SK-N-SH (cell line): ENCODE results near the gene TCAF1. TPM values are rescaled to one million over a fixed set of nuclear protein-coding genes. Genes with fewer than 3 reads are reported as not detected.

Experiments used
- CTCF ChIA-PET: fragments of 300-600, 350-600 bp; formaldehyde crosslinking; extraction: SDS; loops from one replicate; lab custom pipeline; 2021; lab: Yijun Ruan, JAX
- POLR2A ChIA-PET: fragments of 350-600 bp; sonication (Branson Sonifier 250); formaldehyde crosslinking; extraction: SDS; loops from one replicate; lab custom pipeline; 2020; ENCODE audit warnings: antibody characterized with exemption, inconsistent platforms; lab: Yijun Ruan, JAX
- DNase-seq: peaks from one replicate; pipeline ENCODE4 v3.0.0; 2012
- H2AFZ ChIP-seq: fragments of 200-600 bp; sonication (generic); 2 replicates; pipeline ENCODE4 v1.8.1; 2016; ENCODE audit warnings: antibody characterized with exemption, mild to moderate bottlenecking, low read depth
- H3F3A ChIP-seq: fragments of 200-600 bp; sonication (generic); replicated peaks from 2 replicates; pipeline ENCODE3; 2016; ENCODE audit warnings: antibody characterized with exemption, mild to moderate bottlenecking; ENCODE audit not compliant: insufficient read depth
- H3K27ac ChIP-seq, 2 experiments: fragments of 200-500 bp in 1 of 2; fragments of 200-600 bp in 1 of 2; sonication (Bioruptor generic) in 1 of 2; sonication (generic), shearing (Covaris generic) in 1 of 2; 2 replicates each; pipeline versions ENCODE4 v1.5.1 to v1.6.1; 2014 to 2016; ENCODE audit warnings: low read depth in 2 of 2, inconsistent platforms in 1 of 2, low read length in 1 of 2, mild to moderate bottlenecking in 1 of 2, mixed read lengths in 1 of 2
- H3K27me3 ChIP-seq: fragments of 200-600 bp; sonication (generic), shearing (Covaris generic); 2 replicates; pipeline ENCODE4 v1.6.1; 2016; ENCODE audit warnings: mixed run types; ENCODE audit not compliant: insufficient read depth
- H3K36me3 ChIP-seq, 2 experiments: fragments of 200-500 bp in 1 of 2; fragments of 200-600 bp in 1 of 2; sonication (Bioruptor generic) in 1 of 2; sonication (generic) in 1 of 2; replicated peaks in 1 of 2; 2 replicates each; pipeline versions ENCODE3 to v1.5.1; 2014 to 2016; ENCODE audit warnings: low read length in 1 of 2, mild to moderate bottlenecking in 1 of 2; ENCODE audit not compliant: insufficient read depth in 2 of 2, control insufficient read depth in 1 of 2
- H3K4me1 ChIP-seq, 2 experiments: fragments of 200-500 bp in 1 of 2; fragments of 200-600 bp in 1 of 2; sonication (Bioruptor generic) in 1 of 2; sonication (generic), shearing (Covaris generic) in 1 of 2; 2 replicates each; pipeline versions ENCODE4 v1.5.1 to v1.6.1; 2014 to 2016; ENCODE audit warnings: low read depth in 1 of 2, low read length in 1 of 2, mixed run types in 1 of 2; ENCODE audit not compliant: insufficient read depth in 2 of 2, control insufficient read depth in 1 of 2
- H3K4me2 ChIP-seq: fragments of 200-600 bp; sonication (generic), shearing (Covaris generic); 2 replicates; pipeline ENCODE4 v1.6.1; 2017; ENCODE audit warnings: mixed run types
- H3K4me3 ChIP-seq, 2 experiments: fragments of 200-500 bp in 1 of 2; fragments of 200-600 bp in 1 of 2; sonication (Bioruptor generic) in 1 of 2; sonication (generic), shearing (Covaris generic) in 1 of 2; 2 replicates each; pipeline versions ENCODE4 v1.5.1 to v1.8.1; 2014 to 2016; ENCODE audit warnings: low read depth in 2 of 2, inconsistent platforms in 1 of 2, low read length in 1 of 2, mild to moderate bottlenecking in 1 of 2, mixed read lengths in 1 of 2, moderate library complexity in 1 of 2
- H3K79me2 ChIP-seq: fragments of 200-600 bp; sonication (generic); 2 replicates; pipeline ENCODE4 v1.8.1; 2017; ENCODE audit warnings: mild to moderate bottlenecking; ENCODE audit not compliant: insufficient read depth
- H3K9ac ChIP-seq: fragments of 200-600 bp; sonication (generic); 2 replicates; pipeline ENCODE4 v1.6.1; 2017; ENCODE audit warnings: mixed run types
- H3K9me2 ChIP-seq: fragments of 200-600 bp; sonication (generic); 2 replicates; pipeline ENCODE4 v1.6.1; 2017; ENCODE audit warnings: mixed run types
- H3K9me3 ChIP-seq: fragments of 200-600 bp; sonication (generic); 2 replicates; pipeline ENCODE4 v1.6.1; 2017; ENCODE audit warnings: mixed run types, mild to moderate bottlenecking, moderate library complexity
- H4K20me1 ChIP-seq: fragments of 200-600 bp; sonication (generic); 2 replicates; pipeline ENCODE4 v1.6.1; 2017; ENCODE audit warnings: mild to moderate bottlenecking, mixed run types; ENCODE audit not compliant: insufficient read depth
- CHD2 ChIP-seq: fragments of 150-350 bp; IDR thresholded peaks from 2 replicates; pipeline ENCODE4 v1.6.1; 2018; ENCODE audit warnings: low read length; ENCODE audit not compliant: partially characterized antibody
- EP300 ChIP-seq, 2 experiments: IDR thresholded peaks; 2 replicates each; pipeline versions ENCODE4 v1.4.0 to v1.6.1; 2012; ENCODE audit warnings: borderline replicate concordance in 1 of 2, low read depth in 1 of 2, low read length in 1 of 2
- EZH2phosphoT487 ChIP-seq: fragments of 200-600 bp; sonication (generic); IDR thresholded peaks from 2 replicates; pipeline ENCODE4 v1.6.1; 2017; ENCODE audit warnings: low read depth, mixed run types, mild to moderate bottlenecking, antibody characterized with exemption, moderate library complexity, borderline replicate concordance
- FOSL2 ChIP-seq: IDR thresholded peaks from 2 replicates; pipeline ENCODE4 v1.4.0; 2012; ENCODE audit warnings: low read depth, mild to moderate bottlenecking, moderate library complexity, borderline replicate concordance
- FOXJ3 ChIP-seq: sonication (generic); formaldehyde crosslinking; IDR thresholded peaks from 2 replicates; pipeline ENCODE4 v1.5.1; 2020; ENCODE audit warnings: mild to moderate bottlenecking, missing genetic modification reagents
- FOXM1 ChIP-seq: IDR thresholded peaks from 2 replicates; pipeline ENCODE4 v1.4.0; 2012; ENCODE audit warnings: low read depth, mild to moderate bottlenecking
- GABPA ChIP-seq: IDR thresholded peaks from 2 replicates; pipeline ENCODE4 v1.4.0; 2012; ENCODE audit warnings: low read depth, mild to moderate bottlenecking
- JUND ChIP-seq: IDR thresholded peaks from 2 replicates; pipeline ENCODE4 v1.4.0; 2012
- MXI1 ChIP-seq: IDR thresholded peaks from 2 replicates; pipeline ENCODE4 v1.6.1; 2012; ENCODE audit warnings: mild to moderate bottlenecking, low read depth, low read length, improper control_type of control experiment
- NRF1 ChIP-seq: IDR thresholded peaks from 2 replicates; pipeline ENCODE4 v1.6.1; 2012; ENCODE audit warnings: low read depth, mild to moderate bottlenecking, low read length
- PBX3 ChIP-seq: IDR thresholded peaks from 2 replicates; pipeline ENCODE4; 2012
- POLR2AphosphoS5 ChIP-seq: IDR thresholded peaks from 2 replicates; pipeline ENCODE4 v1.6.1; 2012; ENCODE audit warnings: low read depth, low read length
- RCOR1 ChIP-seq: fragments of 150-350 bp; IDR thresholded peaks from 2 replicates; pipeline ENCODE4 v1.6.1; 2017; ENCODE audit warnings: antibody characterized with exemption, low read length
- RFX5 ChIP-seq: IDR thresholded peaks from 2 replicates; pipeline ENCODE4 v1.6.1; 2012; ENCODE audit warnings: mild to moderate bottlenecking, improper control_type of control experiment, low read length
- RXRA ChIP-seq: IDR thresholded peaks from 2 replicates; pipeline ENCODE4 v1.4.0; 2012; ENCODE audit warnings: low read depth, mild to moderate bottlenecking, borderline replicate concordance
- SMC3 ChIP-seq: IDR thresholded peaks from 2 replicates; pipeline ENCODE4 v1.6.1; 2012; ENCODE audit warnings: low read depth, low read length, improper control_type of control experiment
- TAF1 ChIP-seq: IDR thresholded peaks from 2 replicates; pipeline ENCODE4 v1.6.1; 2012; ENCODE audit warnings: low read depth, mild to moderate bottlenecking, low read length, moderate library complexity, borderline replicate concordance
- TEAD4 ChIP-seq: IDR thresholded peaks from 2 replicates; pipeline ENCODE4 v1.4.0; 2012; ENCODE audit warnings: mild to moderate bottlenecking, borderline replicate concordance; ENCODE audit not compliant: insufficient read depth
- USF2 ChIP-seq: fragments of 150-350 bp; IDR thresholded peaks from 2 replicates; pipeline ENCODE4 v1.6.1; 2017; ENCODE audit warnings: antibody characterized with exemption, low read length, low read depth, borderline replicate concordance
- ZBTB33 ChIP-seq: IDR thresholded peaks from 2 replicates; pipeline ENCODE4 v1.4.0; 2012; ENCODE audit warnings: low read depth, borderline replicate concordance
- WGBS: methylation state at CpG from one replicate; pipeline ENCODE4 v1.1.6; 2017; ENCODE audit warnings: low lambda C conversion rate; 5-methylcytosine and 5-hydroxymethylcytosine counted together
- polyA plus RNA-seq, 3 experiments: library from polyadenylated mRNA; depleted of rRNA; stranded (reverse); fragments of >200 nt; gene quantifications; 2 replicates each; pipeline ENCODE4 v1.2.3, GENCODE V29; 2012
- TF ChIP-seq, protein P1 (sequence below): fragments of 150-350 bp; IDR thresholded peaks from 2 replicates; pipeline ENCODE4 v1.6.1; 2016; ENCODE audit warnings: mild to moderate bottlenecking, low read depth, low read length
- TF ChIP-seq, protein P2 (sequence below): IDR thresholded peaks from 2 replicates; pipeline ENCODE4 v1.4.0; 2012; ENCODE audit warnings: low read depth, borderline replicate concordance
- TF ChIP-seq, protein P3 (sequence below): IDR thresholded peaks from 2 replicates; pipeline ENCODE4 v1.4.0; 2012; ENCODE audit warnings: low read depth

Gene TCAF1
- polyA plus RNA-seq, 1 of the 3 experiments (the other 2 are of a cell fraction): 59.0 TPM

DNA sequence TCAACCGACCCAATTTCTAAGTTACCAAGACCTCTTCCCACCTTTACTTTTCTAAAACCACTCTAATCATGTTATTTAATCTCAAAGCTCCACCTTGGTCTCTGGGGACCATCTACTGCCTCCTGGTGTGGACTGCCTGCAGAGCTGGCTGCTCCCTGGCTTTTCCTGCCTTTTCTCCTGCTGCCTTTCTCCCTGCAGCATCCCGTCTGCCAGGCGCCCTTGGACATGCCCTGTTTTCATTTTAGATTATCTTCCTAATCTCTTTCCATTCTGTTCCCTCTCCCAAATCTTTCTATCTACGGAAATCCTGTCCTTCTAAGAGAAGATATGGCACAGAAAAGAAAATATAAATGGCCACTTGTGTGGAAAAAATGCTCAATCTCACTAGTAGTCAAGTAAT is 23.1 kb downstream of the TCAF1 start:
- H3K36me3 ChIP-seq: peaks cover 33 to 47% of the 10 kb centered on the region in 2 experiments
- H3K27ac ChIP-seq: peak overlapping the region in 1 of 2 experiments; percentile 74; a peak in 2 of 4 replicates
- H3K4me1 ChIP-seq: peaks cover 10 to 39% of the 10 kb centered on the region in 2 experiments; a peak in 3 of 4 replicates
- no peak overlapping the region for H3K4me3 ChIP-seq
- H3K9me2 ChIP-seq: no peaks in the 10 kb centered on the region
- H3K4me2 ChIP-seq: no peak overlapping the region
- ChIA-PET POLR2A (interaction anchor here (1.2 kb wide), 1 partner anchor 23 kb away, joined by 4 read pairs; the partner anchor contains the start of gene TCAF1), CTCF (interaction anchor here (0.8 to 1.0 kb wide), 3 partner anchors 8 to 23 kb away, joined by 3 to 5 read pairs (median 4); partner anchors contain the start of gene TCAF1)
- H4K20me1 ChIP-seq: peaks cover 15% of the 10 kb centered on the region; the same call in 1 of the 2 replicates
- H3K79me2 ChIP-seq: peaks cover 67% of the 10 kb centered on the region
- H3F3A ChIP-seq: peaks cover 4% of the 10 kb centered on the region
- peak; percentile 73 for DNase-seq
- H3K9me3 ChIP-seq: no peaks in the 10 kb centered on the region
- H2AFZ ChIP-seq: no peak overlapping the region
- H3K27me3 ChIP-seq: no peaks in the 10 kb centered on the region
- no peak overlapping the region for H3K9ac ChIP-seq
- WGBS: 67% methylated on average over 4 of the region's 4 CpGs
- no peak for TF ChIP-seq RXRA
- no peak for TF ChIP-seq NRF1
- no peak for TF ChIP-seq JUND
- 0 out of 2 replicates have a peak, but pooled peaks have one; percentile 22 for TF ChIP-seq RCOR1
- no peak for TF ChIP-seq USF2
- TF ChIP-seq EZH2phosphoT487: no peak
- no peak for TF ChIP-seq RFX5
- TF ChIP-seq FOXM1: no peak
- peak; percentile 37 for TF ChIP-seq CHD2
- TF ChIP-seq FOXJ3: no peak
- TF ChIP-seq, protein P1, sequence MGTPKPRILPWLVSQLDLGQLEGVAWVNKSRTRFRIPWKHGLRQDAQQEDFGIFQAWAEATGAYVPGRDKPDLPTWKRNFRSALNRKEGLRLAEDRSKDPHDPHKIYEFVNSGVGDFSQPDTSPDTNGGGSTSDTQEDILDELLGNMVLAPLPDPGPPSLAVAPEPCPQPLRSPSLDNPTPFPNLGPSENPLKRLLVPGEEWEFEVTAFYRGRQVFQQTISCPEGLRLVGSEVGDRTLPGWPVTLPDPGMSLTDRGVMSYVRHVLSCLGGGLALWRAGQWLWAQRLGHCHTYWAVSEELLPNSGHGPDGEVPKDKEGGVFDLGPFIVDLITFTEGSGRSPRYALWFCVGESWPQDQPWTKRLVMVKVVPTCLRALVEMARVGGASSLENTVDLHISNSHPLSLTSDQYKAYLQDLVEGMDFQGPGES: no peak
- 0 out of 2 replicates have a peak, but pooled peaks have one; percentile 36 for TF ChIP-seq MXI1
- TF ChIP-seq EP300 (IDR thresholded peaks at IDR 0.05; ENCODE audit: borderline replicate concordance in 1 of 2, low read depth in 1 of 2, low read length in 1 of 2): peak in 1 of 2 experiments; percentile 57; a peak in 1 of 4 replicates
- no peak for TF ChIP-seq PBX3
- no peak for TF ChIP-seq FOSL2
- TF ChIP-seq POLR2AphosphoS5: no peak
- TF ChIP-seq SMC3: peak; percentile 25; the same call in 1 of the 2 replicates
- TF ChIP-seq ZBTB33: no peak
- TF ChIP-seq TAF1: no peak
- TF ChIP-seq, protein P2, sequence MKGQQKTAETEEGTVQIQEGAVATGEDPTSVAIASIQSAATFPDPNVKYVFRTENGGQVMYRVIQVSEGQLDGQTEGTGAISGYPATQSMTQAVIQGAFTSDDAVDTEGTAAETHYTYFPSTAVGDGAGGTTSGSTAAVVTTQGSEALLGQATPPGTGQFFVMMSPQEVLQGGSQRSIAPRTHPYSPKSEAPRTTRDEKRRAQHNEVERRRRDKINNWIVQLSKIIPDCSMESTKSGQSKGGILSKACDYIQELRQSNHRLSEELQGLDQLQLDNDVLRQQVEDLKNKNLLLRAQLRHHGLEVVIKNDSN: no peak
- TF ChIP-seq, protein P3, sequence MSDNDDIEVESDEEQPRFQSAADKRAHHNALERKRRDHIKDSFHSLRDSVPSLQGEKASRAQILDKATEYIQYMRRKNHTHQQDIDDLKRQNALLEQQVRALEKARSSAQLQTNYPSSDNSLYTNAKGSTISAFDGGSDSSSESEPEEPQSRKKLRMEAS: no peak
- TF ChIP-seq TEAD4: no peak
- TF ChIP-seq GABPA: no peak
